ENCODE results near the gene SF3A2. TPM values are rescaled to one million over a fixed set of nuclear protein-coding genes. Genes with fewer than 3 reads are reported as not detected.
A peak's percentile ranks its signal among the peaks of the same experiment; 100 is the strongest.

SF3A2 gene
- polyA plus RNA-seq, 1 donor from 2014 or later = 37.8 TPM

GRCh38 chr19:2248136-2249009 is 11.7 kb downstream of the SF3A2 start:
- peaks cover 8% of the 10 kb centered on the region for H3K36me3 Mint-ChIP-seq
- no peaks in the 10 kb centered on the region for H3K9me3 Mint-ChIP-seq

DNA sequence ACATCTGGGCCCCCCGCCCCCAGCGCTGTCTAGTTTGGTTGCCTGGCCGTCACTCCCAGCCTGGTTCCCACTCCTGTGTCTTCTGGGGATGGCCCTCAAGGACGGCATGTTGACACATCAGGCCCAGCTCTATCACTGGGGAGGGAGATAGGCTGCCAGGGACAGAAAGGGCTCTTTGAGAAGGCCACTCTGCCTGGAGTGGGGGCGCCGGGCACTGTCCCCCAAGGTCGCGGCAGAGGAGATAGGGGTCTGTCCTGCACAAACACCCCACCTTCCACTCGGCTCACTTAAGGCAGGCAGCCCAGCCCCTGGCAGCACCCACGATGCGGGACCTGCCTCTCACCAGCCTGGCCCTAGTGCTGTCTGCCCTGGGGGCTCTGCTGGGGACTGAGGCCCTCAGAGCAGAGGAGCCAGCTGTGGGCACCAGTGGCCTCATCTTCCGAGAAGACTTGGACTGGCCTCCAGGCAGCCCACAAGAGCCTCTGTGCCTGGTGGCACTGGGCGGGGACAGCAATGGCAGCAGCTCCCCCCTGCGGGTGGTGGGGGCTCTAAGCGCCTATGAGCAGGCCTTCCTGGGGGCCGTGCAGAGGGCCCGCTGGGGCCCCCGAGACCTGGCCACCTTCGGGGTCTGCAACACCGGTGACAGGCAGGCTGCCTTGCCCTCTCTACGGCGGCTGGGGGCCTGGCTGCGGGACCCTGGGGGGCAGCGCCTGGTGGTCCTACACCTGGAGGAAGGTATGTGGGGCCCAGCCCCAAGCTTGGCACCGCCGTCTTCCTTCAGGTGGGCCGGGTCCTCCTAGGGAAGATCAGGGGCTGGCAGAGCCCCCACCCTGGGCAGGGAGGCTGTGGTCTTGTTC is 12.6 kb downstream of the SF3A2 start, which contains the start of gene AMH:
AMH (plus strand) TSS at position 314 of the 857 bp plus-strand sequence; CDS start at position 324, 10 bp downstream.
- Mint-ChIP-seq H3K4me1 (peaks cover 0 to 6% (median 4%) of the 10 kb centered on the region in 3 donors), H3K27me3 (peaks cover 5% of the 10 kb centered on the region)

More at GRCh38 chr19:2248136-2249009, 11.7 kb downstream of the SF3A2 start:
- no peak overlapping the region for H3K27ac Mint-ChIP-seq
- no peak overlapping the region for H3K4me3 Mint-ChIP-seq
- H3K27me3 Mint-ChIP-seq = peaks cover 5% of the 10 kb centered on the region
- H3K4me1 Mint-ChIP-seq = peaks cover 0 to 2% (median 0%) of the 10 kb centered on the region in 3 donors

GRCh38 chr19:2249880-2250765 is 13.5 kb downstream of the SF3A2 start:
- H3K4me3 Mint-ChIP-seq = peak overlapping the region in 2 of 4 donors; percentile 55 to 73
- H3K27ac Mint-ChIP-seq = no peak overlapping the region
- H3K27me3 Mint-ChIP-seq = peaks cover 5% of the 10 kb centered on the region
- H3K4me1 Mint-ChIP-seq = peaks cover 0 to 6% (median 4%) of the 10 kb centered on the region in 3 donors
- H3K9me3 Mint-ChIP-seq = no peaks in the 10 kb centered on the region
- H3K36me3 Mint-ChIP-seq = peaks cover 3% of the 10 kb centered on the region

More for the DNA sequence above, 12.6 kb downstream of the SF3A2 start, which contains the start of gene AMH:
- Mint-ChIP-seq H3K36me3 (peaks cover 8% of the 10 kb centered on the region), H3K9me3 (no peaks in the 10 kb centered on the region), H3K4me3 (peak within 1 kb of the TSS in 2 of 4 donors; percentile 38 to 73), H3K27ac (no peak within 1 kb of the TSS)

GRCh38 chr19:2250766-2251105 is 14.1 kb downstream of the SF3A2 start:
- peaks cover 2% of the 10 kb centered on the region for H3K36me3 Mint-ChIP-seq
- peaks cover 5% of the 10 kb centered on the region for H3K27me3 Mint-ChIP-seq
- no peak overlapping the region for H3K27ac Mint-ChIP-seq
- no peaks in the 10 kb centered on the region for H3K9me3 Mint-ChIP-seq
- no peak overlapping the region for H3K4me3 Mint-ChIP-seq
- H3K4me1 Mint-ChIP-seq = peaks cover 2 to 6% (median 4%) of the 10 kb centered on the region in 3 donors

GRCh38 chr19:2251106-2252054 is 14.8 kb downstream of the SF3A2 start:
- Mint-ChIP-seq H3K36me3 (no peaks in the 10 kb centered on the region), H3K4me1 (peaks cover 8 to 10% (median 10%) of the 10 kb centered on the region in 3 donors), H3K4me3 (peak overlapping the region; percentile 27 to 89 (median 50)), H3K9me3 (no peaks in the 10 kb centered on the region), H3K27me3 (peaks cover 5% of the 10 kb centered on the region), H3K27ac (peak overlapping the region in 1 of 3 donors; percentile 92)

- no peaks in the 10 kb centered on the region for H3K36me3 Mint-ChIP-seq
- peaks cover 5% of the 10 kb centered on the region for H3K27me3 Mint-ChIP-seq
- H3K9me3 Mint-ChIP-seq = no peaks in the 10 kb centered on the region
Observed at GRCh38 chr19:2252055-2252796, 15.6 kb downstream of the SF3A2 start.

DNA sequence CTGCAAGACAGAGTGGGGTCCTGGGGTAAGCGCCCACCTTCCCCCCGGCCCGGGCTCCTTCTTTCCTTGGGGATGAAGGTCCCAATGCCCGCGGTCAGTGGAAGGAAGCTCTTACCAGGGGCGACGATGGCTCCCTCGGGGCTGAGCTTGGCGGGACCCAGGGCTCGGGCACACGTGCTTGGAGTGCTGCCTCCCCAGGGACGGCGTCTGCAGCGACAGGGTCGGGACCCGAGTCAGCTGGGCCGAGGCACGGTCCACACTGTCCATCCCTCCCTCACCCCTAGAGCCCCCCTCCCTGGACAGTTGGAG is 16.1 kb downstream of the SF3A2 start:
- Mint-ChIP-seq H3K9me3 (no peaks in the 10 kb centered on the region), H3K4me3 (peak overlapping the region; percentile 76 to 89 (median 86)), H3K4me1 (peaks cover 10 to 17% (median 14%) of the 10 kb centered on the region in 3 donors), H3K27ac (peak overlapping the region in 2 of 3 donors; percentile 86 to 92), H3K27me3 (peaks cover 5% of the 10 kb centered on the region), H3K36me3 (no peaks in the 10 kb centered on the region)

More at GRCh38 chr19:2252055-2252796, 15.6 kb downstream of the SF3A2 start:
- H3K4me1 Mint-ChIP-seq = peaks cover 9 to 15% (median 14%) of the 10 kb centered on the region in 3 donors
- H3K27ac Mint-ChIP-seq = peak overlapping the region in 2 of 3 donors; percentile 86 to 92
- H3K4me3 Mint-ChIP-seq = peak overlapping the region; percentile 76 to 89 (median 86)

- H3K27me3 Mint-ChIP-seq = peaks cover 5% of the 10 kb centered on the region
- H3K36me3 Mint-ChIP-seq = no peaks in the 10 kb centered on the region
- H3K27ac Mint-ChIP-seq = peak overlapping the region; percentile 53 to 92 (median 86)
- peaks cover 14 to 21% (median 16%) of the 10 kb centered on the region in 3 donors for H3K4me1 Mint-ChIP-seq
- H3K9me3 Mint-ChIP-seq = no peaks in the 10 kb centered on the region
- H3K4me3 Mint-ChIP-seq = peak overlapping the region; percentile 76 to 89 (median 82)
Observed at GRCh38 chr19:2253106-2254063, 16.8 kb downstream of the SF3A2 start.

GRCh38 chr19:2254064-2254872 is 17.6 kb downstream of the SF3A2 start:
- Mint-ChIP-seq H3K9me3 (peaks cover 0 to 1% (median 0%) of the 10 kb centered on the region in 3 donors), H3K4me3 (peak overlapping the region; percentile 28 to 89 (median 62)), H3K27ac (peak overlapping the region in 1 of 3 donors; percentile 94), H3K36me3 (no peaks in the 10 kb centered on the region), H3K4me1 (peaks cover 20 to 25% (median 20%) of the 10 kb centered on the region in 3 donors), H3K27me3 (peaks cover 5% of the 10 kb centered on the region)

DNA sequence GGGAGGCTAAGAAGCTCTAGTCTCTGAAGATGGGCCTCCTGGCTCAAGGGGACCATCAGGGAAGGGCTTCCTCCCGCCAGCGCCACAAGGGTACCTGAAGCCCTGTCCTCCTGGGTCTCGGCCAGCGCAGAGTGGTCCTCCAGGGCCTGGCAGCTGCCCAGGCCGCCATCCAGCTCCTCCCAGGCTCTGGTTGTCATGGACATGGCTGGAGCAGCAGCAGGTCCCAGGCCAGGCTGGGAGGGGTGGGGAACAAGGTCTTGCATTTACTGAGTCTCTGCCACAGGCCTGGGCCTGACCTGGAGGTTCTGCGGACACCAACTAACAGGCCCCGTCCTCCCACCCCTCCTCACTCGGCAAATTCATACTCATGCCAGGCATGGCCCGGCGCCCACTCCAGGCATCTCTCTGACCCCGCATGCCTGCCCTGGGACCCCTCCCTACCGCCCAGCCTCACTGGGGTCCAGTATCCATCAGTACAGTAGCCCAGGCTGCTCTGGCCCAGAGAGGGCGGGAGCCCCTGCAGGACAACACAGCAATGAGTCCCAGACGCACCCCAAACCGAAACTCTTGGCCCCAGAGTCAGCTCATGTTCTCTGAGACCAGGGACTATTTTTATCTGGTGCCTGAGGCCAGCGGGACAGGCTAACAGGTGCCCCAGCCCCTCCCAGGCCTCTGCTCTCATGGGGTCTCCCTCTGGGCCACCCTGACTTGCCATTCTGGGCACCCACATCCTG is 18.7 kb downstream of the SF3A2 start:
- peaks cover 0 to 2% (median 0%) of the 10 kb centered on the region in 3 donors for H3K9me3 Mint-ChIP-seq
- H3K4me3 Mint-ChIP-seq = peak overlapping the region in 3 of 4 donors; percentile 43 to 91 (median 72)
- peak overlapping the region in 2 of 3 donors; percentile 43 to 94 for H3K27ac Mint-ChIP-seq
- peaks cover 23 to 27% (median 25%) of the 10 kb centered on the region in 3 donors for H3K4me1 Mint-ChIP-seq
- H3K27me3 Mint-ChIP-seq = peaks cover 3% of the 10 kb centered on the region
- peaks cover 2% of the 10 kb centered on the region for H3K36me3 Mint-ChIP-seq

Data from IgD-negative memory B cell (primary cell).